ENCODE measurements around the gene SOHLH1. TPM values are rescaled to one million over a fixed set of nuclear protein-coding genes. Genes with fewer than 3 reads are reported as not detected.

SOHLH1 gene
- total and polyA plus RNA-seq, 8 donors = not detected

GRCh38 chr9:135648494-135649410 is 50.5 kb downstream of the SOHLH1 start:
- Histone ChIP-seq H3K4me1 (no peaks in the 10 kb centered on the region), H3K27me3 (peaks cover 0 to 7% (median 0%) of the 10 kb centered on the region in 3 donors), H3K27ac (no peak overlapping the region), H3K9me3 (peaks cover 27 to 61% (median 52%) of the 10 kb centered on the region in 4 donors), H3K4me3 (no peak overlapping the region), H3K36me3 (no peaks in the 10 kb centered on the region)
- DNase-seq = no peak
- intact Hi-C loops (cut with DNase I; ENCODE audit: low total_unique reads) = no loop called here
- TF ChIP-seq POLR2A (IDR thresholded peaks at IDR 0.05) = no peak
- 66 to 80% (median 79%) methylated on average over 10 of the region's 10 CpGs for WGBS, 5 donors

DNA sequence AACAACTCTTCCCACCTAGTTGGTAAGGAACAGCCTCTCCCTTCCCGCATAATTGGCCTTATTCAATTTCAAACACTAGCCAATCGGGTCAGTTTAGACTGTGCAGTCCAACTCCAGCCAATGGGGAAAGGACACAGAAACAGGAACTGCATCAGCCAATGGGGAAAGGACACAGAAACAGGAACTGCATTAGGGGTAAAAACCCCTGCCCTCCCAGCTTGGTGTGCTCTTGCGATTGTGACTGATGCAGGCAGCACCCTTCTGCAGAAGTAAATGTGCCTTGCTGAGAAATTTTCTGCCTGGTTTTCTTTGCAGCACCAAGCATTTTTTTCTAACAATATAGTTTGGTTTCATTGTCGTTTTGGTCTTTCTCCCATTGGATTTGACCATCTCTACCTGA is 51.4 kb downstream of the SOHLH1 start:
- peaks cover 27 to 66% (median 55%) of the 10 kb centered on the region in 4 donors for H3K9me3 ChIP-seq
- no peak for TF ChIP-seq EP300 (IDR thresholded peaks at IDR 0.05)
- TF ChIP-seq, protein P1, sequence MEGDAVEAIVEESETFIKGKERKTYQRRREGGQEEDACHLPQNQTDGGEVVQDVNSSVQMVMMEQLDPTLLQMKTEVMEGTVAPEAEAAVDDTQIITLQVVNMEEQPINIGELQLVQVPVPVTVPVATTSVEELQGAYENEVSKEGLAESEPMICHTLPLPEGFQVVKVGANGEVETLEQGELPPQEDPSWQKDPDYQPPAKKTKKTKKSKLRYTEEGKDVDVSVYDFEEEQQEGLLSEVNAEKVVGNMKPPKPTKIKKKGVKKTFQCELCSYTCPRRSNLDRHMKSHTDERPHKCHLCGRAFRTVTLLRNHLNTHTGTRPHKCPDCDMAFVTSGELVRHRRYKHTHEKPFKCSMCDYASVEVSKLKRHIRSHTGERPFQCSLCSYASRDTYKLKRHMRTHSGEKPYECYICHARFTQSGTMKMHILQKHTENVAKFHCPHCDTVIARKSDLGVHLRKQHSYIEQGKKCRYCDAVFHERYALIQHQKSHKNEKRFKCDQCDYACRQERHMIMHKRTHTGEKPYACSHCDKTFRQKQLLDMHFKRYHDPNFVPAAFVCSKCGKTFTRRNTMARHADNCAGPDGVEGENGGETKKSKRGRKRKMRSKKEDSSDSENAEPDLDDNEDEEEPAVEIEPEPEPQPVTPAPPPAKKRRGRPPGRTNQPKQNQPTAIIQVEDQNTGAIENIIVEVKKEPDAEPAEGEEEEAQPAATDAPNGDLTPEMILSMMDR (IDR thresholded peaks at IDR 0.05) = no peak
- TF ChIP-seq POLR2A (IDR thresholded peaks at IDR 0.05) = no peak
- no peak for TF ChIP-seq POLR2AphosphoS5 (IDR thresholded peaks at IDR 0.05)
- intact Hi-C loops (cut with DNase I; ENCODE audit: low total_unique reads) = no loop called here
- no peak for DNase-seq
- H3K4me1 ChIP-seq = no peaks in the 10 kb centered on the region
- H3K4me3 ChIP-seq = no peak overlapping the region
- WGBS, 5 donors = 74 to 91% (median 87%) methylated on average over 4 of the region's 4 CpGs
- H3K27ac ChIP-seq = no peak overlapping the region
- peaks cover 0 to 7% (median 0%) of the 10 kb centered on the region in 3 donors for H3K27me3 ChIP-seq
- no peaks in the 10 kb centered on the region for H3K36me3 ChIP-seq

- no peak overlapping the region for H3K27ac ChIP-seq
- intact Hi-C loops (cut with DNase I; ENCODE audit: low total_unique reads) = no loop called here
- no peak for TF ChIP-seq EP300 (IDR thresholded peaks at IDR 0.05)
- TF ChIP-seq, protein P1 (IDR thresholded peaks at IDR 0.05) = no peak
- TF ChIP-seq POLR2AphosphoS5 (IDR thresholded peaks at IDR 0.05) = no peak
- TF ChIP-seq POLR2A (IDR thresholded peaks at IDR 0.05) = no peak
- peaks cover 26 to 63% (median 55%) of the 10 kb centered on the region in 4 donors for H3K9me3 ChIP-seq
- 80 to 84% (median 82%) methylated on average over 5 of the region's 5 CpGs for WGBS, 5 donors
- no peaks in the 10 kb centered on the region for H3K4me1 ChIP-seq
- H3K27me3 ChIP-seq = peaks cover 0 to 15% (median 0%) of the 10 kb centered on the region in 3 donors
- H3K36me3 ChIP-seq = no peaks in the 10 kb centered on the region
- H3K4me3 ChIP-seq = no peak overlapping the region
- DNase-seq = no peak
Measured at GRCh38 chr9:135644631-135645218, 54.6 kb downstream of the SOHLH1 start.

Other genes with a start within 250 kb of the SOHLH1 start
- gene PPP1R26, start 219.7 kb downstream of the SOHLH1 start, total RNA-seq = 10 to 100 TPM; 11.6 to 22.8 (median 15.4) TPM
- gene PPP1R26, start 219.7 kb downstream of the SOHLH1 start, polyA plus RNA-seq = 1 to 10 TPM; 5.3 to 7.4 (median 6.8) TPM
- gene MRPS2, start 198.8 kb downstream of the SOHLH1 start, total RNA-seq = 10 to 100 TPM in 3 of 5 donors, 1 to 10 TPM in 2; 1.8 to 46.3 (median 36.2) TPM
- 10 to 100 TPM; 35.7 to 54.7 (median 44.0) TPM for gene MRPS2, start 198.8 kb downstream of the SOHLH1 start, polyA plus RNA-seq
- not detected for gene LCN1, start 178.0 kb downstream of the SOHLH1 start, total RNA-seq
- not detected for gene LCN1, start 178.0 kb downstream of the SOHLH1 start, polyA plus RNA-seq
- not detected for gene OBP2A, start 153.4 kb downstream of the SOHLH1 start, total RNA-seq
- gene OBP2A, start 153.4 kb downstream of the SOHLH1 start, polyA plus RNA-seq = not detected
- not detected for gene PAEP, start 137.7 kb downstream of the SOHLH1 start, total RNA-seq
- gene PAEP, start 137.7 kb downstream of the SOHLH1 start, polyA plus RNA-seq = not detected
- gene GLT6D1, start 59.9 kb downstream of the SOHLH1 start, total RNA-seq = not detected
- not detected for gene GLT6D1, start 59.9 kb downstream of the SOHLH1 start, polyA plus RNA-seq
- gene LCN9, start 36.2 kb downstream of the SOHLH1 start, total RNA-seq = not detected
- not detected for gene LCN9, start 36.2 kb downstream of the SOHLH1 start, polyA plus RNA-seq
- gene KCNT1, start 2.7 kb upstream of the SOHLH1 start, total RNA-seq = 10 to 100 TPM in 1 of 5 donors, under 1 TPM in 1, not detected in 3; 0.55 to 12.9 TPM
- gene KCNT1, start 2.7 kb upstream of the SOHLH1 start, polyA plus RNA-seq = under 1 TPM in 2 of 3 donors, not detected in 1; 0.10 to 0.19 TPM
- 100 to 1,000 TPM in 1 of 5 donors, 10 to 100 TPM in 4; 10.5 to 238 (median 15.4) TPM for gene CAMSAP1, start 208.1 kb upstream of the SOHLH1 start, total RNA-seq
- 1 to 10 TPM; 2.4 to 7.2 (median 3.7) TPM for gene CAMSAP1, start 208.1 kb upstream of the SOHLH1 start, polyA plus RNA-seq